ENCODE data around the gene FCHSD2. TPM values are rescaled to one million over a fixed set of nuclear protein-coding genes. Genes with fewer than 3 reads are reported as not detected.
"Not testable (repeated sequence)": the region's sequence is repeated elsewhere in the genome, so short reads cannot be mapped to it uniquely, and the experiment has no call there.

The FCHSD2 gene
- total and polyA plus RNA-seq, 2 experiments from 2014 or later = 9.1 to 19.8 TPM

DNA sequence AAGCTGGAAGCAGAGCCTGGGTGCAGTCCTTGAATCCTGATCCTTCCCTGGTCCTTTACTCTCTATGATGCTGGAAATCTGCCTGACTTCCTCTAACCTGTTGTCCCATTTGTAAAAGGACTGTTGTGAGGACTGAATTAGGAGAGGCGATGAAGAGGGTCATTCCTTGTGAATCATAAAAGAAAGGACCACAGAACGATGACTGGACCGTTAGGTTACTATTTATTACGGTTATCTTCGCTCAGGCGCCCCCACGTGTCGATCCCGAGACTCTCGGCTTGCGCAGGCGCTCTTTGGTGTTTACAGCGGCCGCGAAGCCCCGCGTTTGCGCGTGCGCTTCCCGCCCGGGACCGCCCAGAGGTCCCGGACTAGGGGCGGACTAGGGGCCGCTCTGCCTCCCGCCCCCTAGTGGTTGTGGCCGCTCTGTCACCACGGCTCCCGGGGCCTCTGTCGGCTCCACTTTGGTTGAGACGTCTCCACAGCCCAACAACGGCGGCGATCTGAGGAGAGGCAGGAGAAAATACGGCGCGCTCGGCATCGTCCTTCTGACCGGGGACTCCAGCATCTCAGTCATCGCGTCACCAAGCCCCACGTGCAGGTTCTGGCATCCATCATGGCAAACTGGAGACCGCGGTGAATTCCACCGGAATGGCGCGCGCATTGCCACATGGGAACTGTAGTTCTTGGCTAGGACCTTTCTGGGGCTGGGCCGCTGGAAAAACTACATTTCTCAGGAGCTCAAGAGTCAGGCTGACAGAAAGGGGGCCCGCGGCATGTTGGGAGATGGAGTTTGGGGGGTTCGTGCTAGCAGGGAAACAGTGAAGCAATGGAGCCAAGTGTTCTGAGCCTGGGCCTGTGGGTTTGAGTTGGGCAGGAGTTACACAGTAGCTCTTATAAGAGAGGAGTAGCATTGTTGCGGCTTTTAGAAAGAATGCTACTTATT is 348.4 kb downstream of the FCHSD2 start, which contains the start of gene STARD10:
Gene STARD10 (minus strand): TSS at position 623 of the 943 bp plus-strand sequence. CDS start 12,866 bp downstream, outside the sequence.
- H2AFZ ChIP-seq = peak within 1 kb of the TSS; percentile 96
- H3F3A ChIP-seq (ENCODE audit: insufficient read depth) = peaks cover 6% of the 10 kb centered on the region
- WGBS, 2 experiments (ENCODE audit: low coverage in 1 of 2, low lambda C conversion rate in 2 of 2, missing lambda C conversion rate in 2 of 2) = 3 to 4% methylated on average over 54 to 55 of the region's 55 CpGs
- H3K4me1 ChIP-seq (ENCODE audit: insufficient read depth) = peaks cover 26% of the 10 kb centered on the region
- peak within 1 kb of the TSS; percentile 78 for H3K9ac ChIP-seq
- peak; percentile 99 for DNase-seq
- no peaks in the 10 kb centered on the region for H3K27me3 ChIP-seq (replicated peaks; ENCODE audit: insufficient read depth)
- no peaks in the 10 kb centered on the region for H3K79me2 ChIP-seq (ENCODE audit: insufficient read depth)
- peak within 1 kb of the TSS; percentile 59 for H3K27ac ChIP-seq
- no peaks in the 10 kb centered on the region for H3K9me2 ChIP-seq (ENCODE audit: insufficient read depth)
- H3K4me3 ChIP-seq = peak within 1 kb of the TSS; percentile 95
- in situ Hi-C loops (cut with MboI) = no loop called here
- H3K36me3 ChIP-seq (ENCODE audit: low read depth) = no peaks in the 10 kb centered on the region
- no peaks in the 10 kb centered on the region for H3K9me3 ChIP-seq (ENCODE audit: low read depth)
- H4K20me1 ChIP-seq (ENCODE audit: insufficient read depth) = no peaks in the 10 kb centered on the region
- no peak for TF ChIP-seq EZH2phosphoT487 (IDR thresholded peaks at IDR 0.05; ENCODE audit: insufficient read depth, low read depth)
- TF ChIP-seq EZH2 (IDR thresholded peaks at IDR 0.05; ENCODE audit: insufficient read depth, poor library complexity, severe bottlenecking) = no peak
- peak within 1 kb of the TSS; percentile 76 for H3K4me2 ChIP-seq (ENCODE audit: unreplicated experiment)

DNA sequence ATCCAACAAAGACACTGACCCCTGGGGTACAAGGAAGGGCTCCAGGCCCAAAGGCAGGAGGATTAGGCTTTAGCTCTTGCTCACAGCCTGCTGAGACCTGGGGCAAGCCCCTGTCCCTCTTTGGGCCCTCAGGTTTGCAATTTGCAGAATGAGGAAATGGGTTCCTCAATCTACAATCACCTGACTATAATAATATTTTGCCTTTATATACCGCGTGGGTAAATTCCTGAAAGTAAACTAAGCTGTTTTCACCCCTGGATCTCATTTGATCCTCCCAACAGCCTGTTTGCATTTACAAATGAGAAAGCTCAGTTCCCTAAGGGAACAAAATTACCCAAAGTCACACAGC is 349.1 kb downstream of the FCHSD2 start:
- Histone ChIP-seq H3K27ac (peak overlapping the region; percentile 59), H3K36me3 (ENCODE audit: low read depth) (no peaks in the 10 kb centered on the region), H3K4me1 (ENCODE audit: insufficient read depth) (peaks cover 26% of the 10 kb centered on the region), H3K4me2 (ENCODE audit: unreplicated experiment) (peak overlapping the region; percentile 64), H2AFZ (peak overlapping the region; percentile 96), H3K9me2 (ENCODE audit: insufficient read depth) (no peaks in the 10 kb centered on the region), H3K27me3 (replicated peaks; ENCODE audit: insufficient read depth) (no peaks in the 10 kb centered on the region), H3K4me3 (peak overlapping the region; percentile 95), H3K9me3 (ENCODE audit: low read depth) (no peaks in the 10 kb centered on the region), H4K20me1 (ENCODE audit: insufficient read depth) (no peaks in the 10 kb centered on the region), H3K79me2 (ENCODE audit: insufficient read depth) (no peaks in the 10 kb centered on the region), H3K9ac (peak overlapping the region; percentile 78), H3F3A (ENCODE audit: insufficient read depth) (peaks cover 6% of the 10 kb centered on the region)
- in situ Hi-C loops (cut with MboI) = no loop called here
- no peak for DNase-seq
- TF ChIP-seq EZH2 (IDR thresholded peaks at IDR 0.05; ENCODE audit: insufficient read depth, poor library complexity, severe bottlenecking) = no peak
- TF ChIP-seq EZH2phosphoT487 (IDR thresholded peaks at IDR 0.05; ENCODE audit: insufficient read depth, low read depth) = no peak
- 0 to 9% methylated on average over 2 of the region's 2 CpGs for WGBS, 2 experiments (ENCODE audit: low coverage in 1 of 2, low lambda C conversion rate in 2 of 2, missing lambda C conversion rate in 2 of 2)

DNA sequence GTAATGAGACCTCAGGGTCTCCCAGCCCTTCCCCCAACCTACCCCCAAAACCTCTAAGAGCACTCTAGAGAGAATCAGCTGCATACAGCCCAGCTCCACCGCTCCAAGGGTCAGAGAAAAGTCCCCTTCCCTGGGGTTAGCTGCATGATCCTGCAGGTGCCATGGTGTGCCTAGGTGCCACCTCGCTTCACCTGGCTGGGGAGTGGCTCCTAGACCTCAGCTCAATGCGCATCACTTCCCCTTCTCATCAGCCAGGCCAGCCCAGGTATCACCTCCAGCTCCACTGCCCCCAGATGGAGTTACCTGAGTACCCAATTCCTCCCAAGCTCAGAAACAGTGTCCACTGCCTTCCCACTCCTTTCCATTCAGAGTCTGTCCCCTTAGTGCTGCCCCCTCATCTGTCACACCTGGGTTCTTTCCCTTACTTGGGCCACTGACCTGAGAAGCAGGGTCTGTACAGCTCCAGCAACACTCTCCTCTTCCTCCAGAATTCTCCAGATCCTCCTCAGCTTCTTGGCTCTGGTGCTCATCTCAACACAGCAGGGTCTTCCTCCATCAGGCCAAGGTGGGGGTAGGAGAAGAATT is 349.6 kb downstream of the FCHSD2 start:
- no peaks in the 10 kb centered on the region for H3K27me3 ChIP-seq (replicated peaks; ENCODE audit: insufficient read depth)
- no peaks in the 10 kb centered on the region for H3K36me3 ChIP-seq (ENCODE audit: low read depth)
- no peak for DNase-seq
- H3K9ac ChIP-seq = peak overlapping the region; percentile 78; the same call in 1 of the 2 replicates
- no peaks in the 10 kb centered on the region for H3K9me3 ChIP-seq (ENCODE audit: low read depth)
- no peak overlapping the region for H3K4me2 ChIP-seq (ENCODE audit: unreplicated experiment)
- H3K79me2 ChIP-seq (ENCODE audit: insufficient read depth) = no peaks in the 10 kb centered on the region
- H3F3A ChIP-seq (ENCODE audit: insufficient read depth) = peaks cover 6% of the 10 kb centered on the region
- H3K9me2 ChIP-seq (ENCODE audit: insufficient read depth) = no peaks in the 10 kb centered on the region
- H3K27ac ChIP-seq = peak overlapping the region; percentile 59; the same call in 1 of the 2 replicates
- no peak overlapping the region for H3K4me3 ChIP-seq
- TF ChIP-seq EZH2phosphoT487 (IDR thresholded peaks at IDR 0.05; ENCODE audit: insufficient read depth, low read depth) (no peak), EZH2 (IDR thresholded peaks at IDR 0.05; ENCODE audit: insufficient read depth, poor library complexity, severe bottlenecking) (no peak)
- peaks cover 26% of the 10 kb centered on the region for H3K4me1 ChIP-seq (ENCODE audit: insufficient read depth)
- H4K20me1 ChIP-seq (ENCODE audit: insufficient read depth) = no peaks in the 10 kb centered on the region
- 95 to 97% methylated on average over 3 of the region's 3 CpGs for WGBS, 2 experiments (ENCODE audit: low coverage in 1 of 2, low lambda C conversion rate in 2 of 2, missing lambda C conversion rate in 2 of 2)
- peak overlapping the region; percentile 96 for H2AFZ ChIP-seq
- in situ Hi-C loops (cut with MboI) = no loop called here

DNA sequence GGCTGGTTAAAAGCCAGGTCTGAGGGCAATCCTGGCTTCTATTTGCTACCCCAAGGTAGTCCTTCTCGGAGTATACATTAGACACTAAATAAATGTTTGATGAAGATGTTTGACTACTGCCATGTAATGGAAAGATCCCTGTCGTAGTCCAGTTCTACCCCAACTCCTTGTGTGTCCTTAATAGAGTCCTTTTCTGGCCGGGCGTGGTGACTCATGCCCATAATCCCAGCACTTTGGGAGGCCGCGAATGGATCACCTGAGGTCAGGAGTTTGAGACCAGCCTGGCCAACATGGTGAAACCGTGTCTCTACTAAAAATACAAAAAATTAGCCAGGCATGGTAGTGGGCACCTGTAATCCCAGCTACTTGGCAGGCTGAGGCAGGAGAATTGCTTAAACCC is 350.9 kb downstream of the FCHSD2 start:
- 79 to 82% methylated on average over 7 of the region's 7 CpGs for WGBS, 2 experiments (ENCODE audit: low coverage in 1 of 2, low lambda C conversion rate in 2 of 2, missing lambda C conversion rate in 2 of 2)
- H3K9me3 ChIP-seq (ENCODE audit: low read depth); DNase-seq; H3K4me2 ChIP-seq (ENCODE audit: unreplicated experiment); H3K27ac ChIP-seq; H3K27me3 ChIP-seq (replicated peaks; ENCODE audit: insufficient read depth); H4K20me1 ChIP-seq (ENCODE audit: insufficient read depth); H3K9ac ChIP-seq; H3K4me3 ChIP-seq; H2AFZ ChIP-seq; H3K36me3 ChIP-seq (ENCODE audit: low read depth); H3K79me2 ChIP-seq (ENCODE audit: insufficient read depth); H3K9me2 ChIP-seq (ENCODE audit: insufficient read depth); H3F3A ChIP-seq (ENCODE audit: insufficient read depth); in situ Hi-C loops (cut with MboI): not testable (repeated sequence)
- H3K4me1 ChIP-seq (ENCODE audit: insufficient read depth) = peaks cover 26% of the 10 kb centered on the region

Data from GM23248 (cell line).